ENCODE data around the gene MASP1.

The MASP1 gene

GRCh38 chr3:187325632-187326031 is 34.1 kb upstream of the MASP1 start:
- TF ChIP-seq, protein P1, sequence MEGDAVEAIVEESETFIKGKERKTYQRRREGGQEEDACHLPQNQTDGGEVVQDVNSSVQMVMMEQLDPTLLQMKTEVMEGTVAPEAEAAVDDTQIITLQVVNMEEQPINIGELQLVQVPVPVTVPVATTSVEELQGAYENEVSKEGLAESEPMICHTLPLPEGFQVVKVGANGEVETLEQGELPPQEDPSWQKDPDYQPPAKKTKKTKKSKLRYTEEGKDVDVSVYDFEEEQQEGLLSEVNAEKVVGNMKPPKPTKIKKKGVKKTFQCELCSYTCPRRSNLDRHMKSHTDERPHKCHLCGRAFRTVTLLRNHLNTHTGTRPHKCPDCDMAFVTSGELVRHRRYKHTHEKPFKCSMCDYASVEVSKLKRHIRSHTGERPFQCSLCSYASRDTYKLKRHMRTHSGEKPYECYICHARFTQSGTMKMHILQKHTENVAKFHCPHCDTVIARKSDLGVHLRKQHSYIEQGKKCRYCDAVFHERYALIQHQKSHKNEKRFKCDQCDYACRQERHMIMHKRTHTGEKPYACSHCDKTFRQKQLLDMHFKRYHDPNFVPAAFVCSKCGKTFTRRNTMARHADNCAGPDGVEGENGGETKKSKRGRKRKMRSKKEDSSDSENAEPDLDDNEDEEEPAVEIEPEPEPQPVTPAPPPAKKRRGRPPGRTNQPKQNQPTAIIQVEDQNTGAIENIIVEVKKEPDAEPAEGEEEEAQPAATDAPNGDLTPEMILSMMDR (IDR thresholded peaks at IDR 0.05; ENCODE audit: control insufficient read depth, insufficient read depth, low read depth, low read length, missing control alignments): no peak
- H3K4me3 ChIP-seq (ENCODE audit: control insufficient read depth, low read depth, low read length): no peak overlapping the region
- DNase-seq (ENCODE audit: low read depth): no peak

DNA sequence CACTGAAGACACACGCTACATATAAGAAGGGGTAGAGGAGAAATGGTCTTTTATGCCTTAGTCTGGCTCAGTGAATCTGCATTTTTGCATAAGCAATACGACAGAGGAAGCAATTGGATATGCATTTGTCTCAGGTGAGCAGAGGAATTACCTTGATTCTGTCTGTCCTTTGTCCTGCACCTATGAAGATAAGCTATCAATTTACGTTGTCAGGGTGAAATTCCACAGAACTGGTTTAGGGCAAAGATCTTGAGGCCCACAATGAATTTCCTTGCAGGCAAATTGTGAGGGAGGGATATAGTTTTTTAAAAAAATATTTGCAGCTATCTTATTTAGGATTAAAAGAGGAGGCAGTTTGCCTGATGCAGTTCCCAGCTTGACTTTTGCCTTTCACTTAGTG is 31.6 kb upstream of the MASP1 start:
- TF ChIP-seq, protein P1 (IDR thresholded peaks at IDR 0.05; ENCODE audit: control insufficient read depth, insufficient read depth, low read depth, low read length, missing control alignments): no peak
- no peak overlapping the region for H3K4me3 ChIP-seq (ENCODE audit: control insufficient read depth, low read depth, low read length)
- no peak for DNase-seq (ENCODE audit: low read depth)

DNA sequence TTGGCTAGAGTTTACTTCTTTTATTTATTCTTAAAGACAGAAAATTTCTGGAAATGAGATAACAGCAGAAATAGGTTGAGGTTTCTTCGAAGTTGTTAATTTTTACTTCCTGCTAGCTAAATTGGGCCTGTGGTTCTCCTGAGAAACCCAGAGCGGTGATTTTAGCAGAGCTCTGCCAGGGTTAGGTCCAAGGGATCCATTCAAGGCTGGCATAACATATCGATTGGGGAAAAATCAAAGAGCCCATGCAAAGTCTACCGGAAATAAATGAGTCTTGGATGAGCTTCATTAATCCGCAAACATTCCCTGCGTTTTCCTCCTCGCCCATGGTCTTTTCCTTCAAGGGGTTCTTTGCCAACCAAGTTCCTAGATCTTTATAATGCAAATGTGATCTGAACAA is 30.8 kb upstream of the MASP1 start:
- TF ChIP-seq, protein P1 (IDR thresholded peaks at IDR 0.05; ENCODE audit: control insufficient read depth, insufficient read depth, low read depth, low read length, missing control alignments): no peak
- no peak for DNase-seq (ENCODE audit: low read depth)
- no peak overlapping the region for H3K4me3 ChIP-seq (ENCODE audit: control insufficient read depth, low read depth, low read length)

GRCh38 chr3:187321766-187322165 is 30.2 kb upstream of the MASP1 start:
- DNase-seq (ENCODE audit: low read depth): no peak
- no peak overlapping the region for H3K4me3 ChIP-seq (ENCODE audit: control insufficient read depth, low read depth, low read length)
- TF ChIP-seq, protein P1 (IDR thresholded peaks at IDR 0.05; ENCODE audit: control insufficient read depth, insufficient read depth, low read depth, low read length, missing control alignments): no peak

GRCh38 chr3:187319699-187320302 is 28.3 kb upstream of the MASP1 start:
- TF ChIP-seq, protein P1 (IDR thresholded peaks at IDR 0.05; ENCODE audit: control insufficient read depth, insufficient read depth, low read depth, low read length, missing control alignments): peak; percentile 98
- DNase-seq (ENCODE audit: low read depth): peak; percentile 42
- no peak overlapping the region for H3K4me3 ChIP-seq (ENCODE audit: control insufficient read depth, low read depth, low read length)

DNA sequence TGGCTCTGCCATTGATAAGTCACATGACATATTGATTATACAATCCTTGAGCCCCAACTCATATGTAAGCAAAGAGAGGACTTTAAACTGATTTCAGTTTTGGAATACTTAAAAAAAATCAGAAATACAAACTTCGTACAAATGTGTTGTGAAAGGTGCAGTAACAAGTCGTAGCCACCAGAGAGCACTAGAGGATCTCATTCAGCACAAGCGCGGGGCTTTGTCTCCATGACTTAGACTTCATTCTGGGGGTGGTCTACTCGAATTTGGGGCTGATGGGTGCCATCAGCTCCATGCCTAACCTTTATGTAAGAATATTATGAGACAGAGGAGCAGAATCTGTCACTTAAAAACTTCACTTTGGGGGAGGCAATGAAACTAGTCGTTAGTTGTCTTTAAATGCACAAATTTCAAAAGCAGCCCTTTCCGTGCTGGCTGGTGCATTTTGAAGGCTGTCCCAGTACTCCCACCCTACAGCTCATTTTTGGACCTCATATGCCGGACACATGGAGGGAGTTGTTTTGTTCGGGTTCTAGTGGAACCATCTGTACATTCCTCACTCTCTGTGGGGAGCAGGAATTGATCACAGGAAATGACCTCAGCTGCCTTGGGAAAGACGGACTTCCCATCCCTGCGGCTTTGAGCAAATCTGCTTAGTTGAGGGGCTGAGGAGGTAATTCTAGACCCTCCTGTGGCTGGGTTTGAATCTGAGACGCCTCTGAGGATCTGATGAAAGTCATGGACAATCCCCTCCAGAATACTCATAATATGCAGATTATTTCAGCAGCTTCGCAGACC is 27.5 kb upstream of the MASP1 start:
- peak; percentile 32 for DNase-seq (ENCODE audit: low read depth)
- TF ChIP-seq, protein P1 (IDR thresholded peaks at IDR 0.05; ENCODE audit: control insufficient read depth, insufficient read depth, low read depth, low read length, missing control alignments): peak; percentile 84
- peak overlapping the region; percentile 42 for H3K4me3 ChIP-seq (ENCODE audit: control insufficient read depth, low read depth, low read length)
